ENCODE data around the gene TTC23.

Gene TTC23

GRCh38 chr15:99249270-99249841, at the start of gene TTC23:
TSS of gene TTC23 (minus strand) at chr15:99249581. CDS start at chr15:99228712, 20,869 bp downstream.
- DNase-seq (ENCODE audit: low read depth), result peak; percentile 89

- no peak for DNase-seq (ENCODE audit: low read depth)
These were observed 47.0 kb upstream of the TTC23 start for GRCh38 chr15:99296386-99296785.

GRCh38 chr15:99295840-99296239, 46.5 kb upstream of the TTC23 start:
- DNase-seq (ENCODE audit: low read depth), result no peak

GRCh38 chr15:99291643-99292042, 42.3 kb upstream of the TTC23 start:
- no peak for DNase-seq (ENCODE audit: low read depth)

- no peak for DNase-seq (ENCODE audit: low read depth)
These were observed 34.3 kb upstream of the TTC23 start for GRCh38 chr15:99283717-99284116.

- DNase-seq (ENCODE audit: low read depth), result no peak
These were observed 33.2 kb upstream of the TTC23 start for GRCh38 chr15:99282586-99282985.

- DNase-seq (ENCODE audit: low read depth), result no peak
These were observed 32.7 kb upstream of the TTC23 start for GRCh38 chr15:99282121-99282520.

GRCh38 chr15:99279827-99280226, 30.4 kb upstream of the TTC23 start:
- no peak for DNase-seq (ENCODE audit: low read depth)

GRCh38 chr15:99279290-99279689, 29.9 kb upstream of the TTC23 start:
- no peak for DNase-seq (ENCODE audit: low read depth)

- DNase-seq (ENCODE audit: low read depth), result no peak
These were observed 26.2 kb upstream of the TTC23 start for GRCh38 chr15:99275525-99276128.

- DNase-seq (ENCODE audit: low read depth), result no peak
These were observed 25.7 kb upstream of the TTC23 start for GRCh38 chr15:99275061-99275460.

- no peak for DNase-seq (ENCODE audit: low read depth)
These were observed 24.4 kb upstream of the TTC23 start for GRCh38 chr15:99273801-99274200.

GRCh38 chr15:99268431-99268830, 19.1 kb upstream of the TTC23 start:
- DNase-seq (ENCODE audit: low read depth), result no peak

- no peak for DNase-seq (ENCODE audit: low read depth)
These were observed 18.6 kb upstream of the TTC23 start for GRCh38 chr15:99267957-99268356.

GRCh38 chr15:99265541-99266070, 16.2 kb upstream of the TTC23 start:
- no peak for DNase-seq (ENCODE audit: low read depth)

- DNase-seq (ENCODE audit: low read depth), result no peak
These were observed 14.7 kb upstream of the TTC23 start for GRCh38 chr15:99264125-99264524.

GRCh38 chr15:99257107-99257750, 7.8 kb upstream of the TTC23 start:
- DNase-seq (ENCODE audit: low read depth), result no peak

- peak; percentile 64 for DNase-seq (ENCODE audit: low read depth)
These were observed 4.2 kb upstream of the TTC23 start for GRCh38 chr15:99253381-99254090.

GRCh38 chr15:99252326-99252725, 2.9 kb upstream of the TTC23 start:
- no peak for DNase-seq (ENCODE audit: low read depth)

GRCh38 chr15:99250857-99251841, 1.8 kb upstream of the TTC23 start, which contains the start of gene LRRC28:
TSS of gene LRRC28 (plus strand) at chr15:99251481. CDS start at chr15:99255958, 4,477 bp downstream.
- DNase-seq (ENCODE audit: low read depth), result peak; percentile 99

- DNase-seq (ENCODE audit: low read depth), result no peak
These were observed 1.1 kb upstream of the TTC23 start for GRCh38 chr15:99250494-99250856.

Measured in HS-27A (cell line).